ENCODE results near the gene OCLN. TPM values are rescaled to one million over a fixed set of nuclear protein-coding genes. Genes with fewer than 3 reads are reported as not detected.
"Not testable (repeated sequence)": the region's sequence is repeated elsewhere in the genome, so short reads cannot be mapped to it uniquely, and the experiment has no call there.

Gene OCLN
- total RNA-seq, 1 donor from 2014 or later = 0.14 TPM

DNA sequence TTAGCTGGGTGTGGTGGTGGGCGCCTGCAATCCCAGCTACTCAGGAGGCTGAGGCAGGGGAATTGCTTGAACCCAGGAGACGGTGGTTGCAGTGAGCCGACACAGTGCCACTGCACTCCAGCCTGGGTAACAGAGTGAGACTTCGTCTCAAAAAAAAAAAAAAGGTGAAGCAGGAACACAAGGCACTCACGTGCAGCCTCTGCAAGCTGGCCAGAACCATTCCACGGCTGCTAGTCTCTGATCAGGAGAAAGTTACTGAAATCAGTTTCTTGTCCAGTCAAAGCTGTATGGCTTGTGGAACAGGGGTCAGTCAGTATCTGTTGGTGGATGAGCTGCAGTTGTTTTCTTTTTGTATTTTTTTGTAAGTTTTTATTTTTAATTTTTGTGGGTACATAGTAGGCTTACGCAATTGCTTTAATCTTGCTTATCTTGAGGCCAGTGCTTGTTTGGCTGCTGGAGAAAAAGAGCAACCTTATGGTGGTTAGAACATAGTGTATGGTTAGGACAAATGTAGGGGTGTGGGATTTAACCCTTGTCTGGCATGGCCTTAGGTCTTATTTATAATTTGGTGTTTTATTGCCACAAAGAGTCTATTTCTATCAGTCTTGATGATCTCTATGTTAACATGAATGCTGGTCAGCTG, 34.7 kb downstream of the OCLN start:
- Mint-ChIP-seq H3K36me3 (ENCODE audit: low read depth) (no peaks in the 10 kb centered on the region), H3K9me3 (no peaks in the 10 kb centered on the region), H3K27ac (no peak overlapping the region), H3K27me3 (peaks cover 17% of the 10 kb centered on the region), H3K4me3 (no peak overlapping the region), H3K4me1 (no peaks in the 10 kb centered on the region)
- DNase-seq = no peak
- intact Hi-C loops (cut with micrococcal nuclease) = no loop called here

DNA sequence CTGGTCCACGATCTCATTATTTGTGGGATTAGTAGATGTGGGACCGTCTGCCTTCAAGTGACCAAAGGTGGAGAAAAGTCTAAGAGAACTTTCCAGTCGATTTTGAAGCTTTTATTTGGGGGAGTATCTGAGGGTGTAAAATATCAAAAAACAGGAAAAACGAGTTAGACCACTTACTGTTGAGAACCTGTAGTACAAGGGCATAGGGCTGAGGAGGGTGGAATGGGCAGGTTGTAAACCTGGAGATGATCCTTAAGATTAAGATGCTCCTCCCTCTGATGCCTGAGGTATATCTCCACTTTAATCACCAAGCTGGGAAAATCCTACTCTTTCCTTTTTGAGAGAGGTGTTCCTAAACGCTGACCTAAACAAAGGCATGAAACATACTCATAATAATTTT, 35.4 kb downstream of the OCLN start:
- intact Hi-C loops (cut with micrococcal nuclease) = no loop called here
- H3K4me1 Mint-ChIP-seq = no peaks in the 10 kb centered on the region
- H3K4me3 Mint-ChIP-seq = no peak overlapping the region
- DNase-seq = no peak
- H3K27ac Mint-ChIP-seq = no peak overlapping the region
- peaks cover 17% of the 10 kb centered on the region for H3K27me3 Mint-ChIP-seq
- no peaks in the 10 kb centered on the region for H3K36me3 Mint-ChIP-seq (ENCODE audit: low read depth)
- no peaks in the 10 kb centered on the region for H3K9me3 Mint-ChIP-seq

DNA sequence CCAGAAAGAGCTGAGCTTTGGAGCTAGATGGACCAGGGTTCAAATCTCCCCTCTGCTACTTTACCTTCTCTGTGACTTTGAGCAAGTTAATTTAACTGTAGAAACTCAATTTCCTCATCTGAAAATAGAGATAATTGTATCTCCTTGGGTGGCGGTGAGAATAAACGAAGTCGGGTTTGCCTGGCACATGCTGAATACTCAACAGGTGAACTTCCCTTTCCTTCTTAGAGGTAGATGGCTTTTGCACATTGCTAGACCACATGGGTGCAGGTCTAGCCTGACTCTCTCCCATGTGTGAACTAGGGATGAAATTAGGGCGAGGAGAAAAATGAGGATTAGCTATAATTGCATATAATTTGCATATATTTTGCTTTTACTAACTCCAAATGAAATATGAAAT, 36.0 kb downstream of the OCLN start:
- Mint-ChIP-seq H3K36me3 (ENCODE audit: low read depth) (no peaks in the 10 kb centered on the region), H3K4me3 (no peak overlapping the region), H3K9me3 (no peaks in the 10 kb centered on the region), H3K4me1 (no peaks in the 10 kb centered on the region), H3K27me3 (peaks cover 17% of the 10 kb centered on the region), H3K27ac (no peak overlapping the region)
- intact Hi-C loops (cut with micrococcal nuclease) = no loop called here
- DNase-seq = no peak

DNA sequence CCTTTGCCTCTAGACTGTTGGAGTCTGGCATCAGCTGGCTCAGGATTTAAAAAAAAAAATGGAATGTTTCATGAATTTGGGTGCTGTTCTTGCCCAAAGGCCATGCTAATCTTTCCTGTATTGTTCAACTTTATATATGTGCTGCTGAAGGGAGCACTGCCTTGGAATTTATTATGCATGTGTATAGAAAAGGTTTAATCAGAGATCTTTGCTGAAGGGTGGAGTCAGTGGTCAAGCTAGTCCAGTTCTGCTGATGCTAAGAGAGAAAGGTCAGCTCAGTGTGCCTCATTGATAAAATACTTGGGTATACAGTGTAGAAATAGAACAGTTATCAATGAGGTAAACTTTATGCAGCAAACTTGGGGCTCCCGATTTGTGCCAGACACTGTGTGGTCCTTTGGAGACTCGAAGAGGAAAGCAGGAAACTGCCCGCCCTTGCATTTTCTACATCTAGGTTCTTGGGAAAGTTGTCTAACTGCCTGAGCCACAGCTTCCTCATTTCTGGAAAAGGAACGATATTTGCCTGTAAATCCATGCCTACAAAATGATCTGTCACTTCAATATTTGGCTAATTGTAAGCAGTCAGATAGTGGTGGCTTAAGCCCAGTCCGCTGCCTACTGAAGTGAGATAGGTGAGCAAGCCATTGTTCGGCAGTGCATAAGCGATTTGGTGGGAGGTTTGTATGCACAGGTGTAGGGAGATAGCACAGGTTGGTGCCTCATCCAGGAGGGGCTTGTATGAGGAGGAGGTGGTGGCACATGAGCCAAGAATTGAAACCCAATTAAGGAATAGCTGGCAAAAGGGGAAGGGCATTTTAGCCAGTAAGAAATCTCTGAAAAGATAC, 38.2 kb downstream of the OCLN start:
- intact Hi-C loops (cut with micrococcal nuclease) = no loop called here
- no peak overlapping the region for H3K27ac Mint-ChIP-seq
- no peaks in the 10 kb centered on the region for H3K4me1 Mint-ChIP-seq
- no peaks in the 10 kb centered on the region for H3K36me3 Mint-ChIP-seq (ENCODE audit: low read depth)
- H3K4me3 Mint-ChIP-seq = no peak overlapping the region
- H3K27me3 Mint-ChIP-seq = peaks cover 17% of the 10 kb centered on the region
- no peak for DNase-seq
- no peaks in the 10 kb centered on the region for H3K9me3 Mint-ChIP-seq

DNA sequence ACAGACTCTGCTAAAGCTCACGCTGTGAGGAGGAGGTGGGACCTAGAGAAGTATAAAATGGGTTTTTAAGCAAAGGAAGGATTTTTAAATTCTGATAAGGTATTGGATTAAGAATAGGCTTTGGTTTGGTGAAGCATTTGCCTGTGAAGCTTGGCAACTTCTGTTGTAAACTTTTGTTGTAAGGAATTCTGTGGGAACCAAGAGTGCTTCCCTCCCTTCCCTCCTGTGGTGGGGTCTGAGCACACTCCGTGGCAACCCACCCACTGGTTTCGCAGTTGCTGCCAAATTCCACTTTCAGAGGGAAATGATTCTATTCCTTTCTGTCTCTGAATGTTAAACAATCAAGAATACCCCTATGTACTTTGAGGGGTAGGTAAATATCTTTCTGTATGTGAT, 38.8 kb downstream of the OCLN start:
- no peak for DNase-seq
- Mint-ChIP-seq H3K9me3 (no peaks in the 10 kb centered on the region), H3K4me3 (no peak overlapping the region), H3K27me3 (peaks cover 17% of the 10 kb centered on the region), H3K27ac (no peak overlapping the region), H3K36me3 (ENCODE audit: low read depth) (no peaks in the 10 kb centered on the region), H3K4me1 (no peaks in the 10 kb centered on the region)
- intact Hi-C loops (cut with micrococcal nuclease) = no loop called here

DNA sequence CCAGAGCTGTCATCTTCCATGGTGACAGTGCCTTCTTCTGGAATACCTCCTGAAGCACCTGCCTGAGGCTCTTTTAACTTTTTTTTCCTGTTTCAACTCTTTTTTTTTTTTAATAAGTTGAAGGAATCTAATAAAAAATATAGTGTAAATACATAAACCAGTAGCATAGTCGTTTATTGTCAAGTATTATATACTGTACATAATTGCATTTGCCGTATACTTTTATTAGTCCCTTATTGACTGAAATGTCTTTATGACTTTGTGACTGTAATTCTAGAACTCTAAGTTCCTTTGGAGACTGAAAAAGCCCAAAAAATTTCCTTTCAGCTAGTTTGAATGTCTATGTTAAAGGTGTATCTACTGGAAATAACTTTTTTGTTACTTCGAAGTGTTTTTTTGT, 45.3 kb downstream of the OCLN start:
- H3K36me3 Mint-ChIP-seq (ENCODE audit: low read depth); H3K9me3 Mint-ChIP-seq; DNase-seq; H3K27me3 Mint-ChIP-seq; H3K4me1 Mint-ChIP-seq; H3K4me3 Mint-ChIP-seq; intact Hi-C loops (cut with micrococcal nuclease); H3K27ac Mint-ChIP-seq: not testable (repeated sequence)

DNA sequence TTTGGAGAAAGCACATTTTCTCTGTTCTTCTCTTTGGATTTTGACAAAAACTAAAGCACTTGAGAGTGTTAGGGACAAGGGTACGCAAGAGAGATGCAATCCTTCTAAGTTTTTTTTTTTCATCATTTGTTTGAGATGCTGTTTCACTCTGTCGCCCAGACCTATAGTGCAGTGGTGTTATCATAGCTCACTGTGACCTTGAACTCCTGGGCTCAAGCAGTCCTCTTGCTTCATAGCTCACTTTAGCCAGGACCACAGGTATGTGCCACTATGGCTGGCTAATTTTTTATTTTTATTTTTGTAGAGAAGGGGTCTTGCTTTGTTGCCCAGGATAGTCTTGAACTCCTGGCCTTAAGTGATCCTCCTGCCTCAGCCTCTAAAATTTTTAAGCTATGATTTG, 46.1 kb downstream of the OCLN start:
- H3K36me3 Mint-ChIP-seq (ENCODE audit: low read depth); intact Hi-C loops (cut with micrococcal nuclease): not testable (repeated sequence)

DNA sequence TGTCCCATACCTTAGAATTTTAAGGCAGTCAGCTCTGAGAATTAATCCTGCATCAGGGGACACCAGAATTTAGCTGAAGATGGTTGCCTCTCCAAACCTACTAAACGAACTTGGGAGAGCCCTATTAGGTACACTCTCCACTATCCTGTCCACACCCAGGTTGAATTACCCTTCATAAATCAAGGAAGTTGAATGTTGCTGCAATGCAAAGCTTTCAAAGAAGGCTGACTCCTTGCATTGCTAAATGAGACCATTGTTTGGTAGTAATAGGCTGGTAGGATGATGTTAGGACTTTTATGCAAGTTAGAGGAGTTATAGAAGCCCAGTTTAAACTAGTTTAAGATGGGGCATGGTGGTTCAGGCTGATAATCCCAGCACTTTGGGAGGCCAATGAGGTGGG, 48.8 kb downstream of the OCLN start:
- H3K27me3 Mint-ChIP-seq; H3K4me1 Mint-ChIP-seq; H3K36me3 Mint-ChIP-seq (ENCODE audit: low read depth); H3K9me3 Mint-ChIP-seq; intact Hi-C loops (cut with micrococcal nuclease); DNase-seq; H3K4me3 Mint-ChIP-seq; H3K27ac Mint-ChIP-seq: not testable (repeated sequence)

More for the DNA sequence above, 46.1 kb downstream of the OCLN start:
- not testable (repeated sequence) for H3K27me3 Mint-ChIP-seq, H3K4me1 Mint-ChIP-seq, DNase-seq, H3K27ac Mint-ChIP-seq, H3K4me3 Mint-ChIP-seq, H3K9me3 Mint-ChIP-seq

DNA sequence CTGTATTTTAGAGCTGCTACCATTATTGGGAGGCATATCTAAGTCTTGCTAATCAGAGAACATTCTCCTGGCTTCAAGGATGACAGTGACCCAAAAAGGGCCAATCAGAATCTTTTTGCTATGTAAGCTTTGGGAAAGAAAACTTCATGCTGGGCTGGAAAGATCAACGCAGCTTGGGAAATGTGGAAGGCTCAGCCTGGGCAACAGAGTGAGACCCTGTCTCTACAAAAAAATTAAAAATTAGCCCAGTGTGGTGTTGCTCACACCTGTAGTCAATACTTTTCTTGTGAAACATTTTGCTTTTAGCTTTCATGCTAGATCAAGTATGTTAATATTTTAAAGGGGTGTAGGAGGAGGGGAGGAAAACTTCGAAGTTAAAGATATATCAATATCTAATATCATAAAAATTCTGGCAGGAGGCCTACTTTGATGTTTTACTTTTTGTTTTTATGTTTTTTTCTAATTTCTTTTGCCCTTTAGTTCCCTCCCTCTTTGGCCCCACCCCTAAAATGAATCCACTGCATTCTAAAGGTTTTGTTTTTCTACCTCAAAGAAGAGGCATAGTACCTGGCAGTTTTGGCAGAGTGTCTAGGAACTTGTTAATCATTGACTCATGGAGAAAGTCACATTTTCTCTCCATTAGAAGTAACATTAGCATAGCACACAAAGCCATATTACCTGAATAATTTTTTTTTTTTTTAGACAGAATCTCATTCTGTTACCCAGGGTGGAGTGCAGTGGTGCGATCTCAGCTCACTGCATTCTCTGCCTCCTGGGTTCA, 50.4 kb downstream of the OCLN start:
- H3K36me3 Mint-ChIP-seq (ENCODE audit: low read depth); H3K4me3 Mint-ChIP-seq; DNase-seq; H3K27ac Mint-ChIP-seq; H3K27me3 Mint-ChIP-seq; intact Hi-C loops (cut with micrococcal nuclease); H3K4me1 Mint-ChIP-seq; H3K9me3 Mint-ChIP-seq: not testable (repeated sequence)

DNA sequence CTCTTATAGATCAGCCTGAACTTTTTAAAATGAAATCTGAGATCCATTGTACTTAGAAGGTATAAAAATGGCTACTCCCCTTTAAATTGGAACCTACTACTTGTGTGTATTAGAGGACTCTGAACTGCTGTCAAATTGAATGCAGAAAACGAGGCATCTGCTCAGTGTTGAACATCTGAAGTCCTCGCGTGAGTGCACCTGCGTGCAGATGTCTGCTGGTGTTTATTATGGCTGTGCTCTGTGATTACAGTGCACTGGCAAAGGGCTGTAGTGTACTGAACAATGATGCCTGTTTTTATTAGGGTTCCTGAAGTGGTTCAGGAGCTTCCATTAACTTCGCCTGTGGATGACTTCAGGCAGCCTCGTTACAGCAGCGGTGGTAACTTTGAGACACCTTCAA, 52.0 kb downstream of the OCLN start:
- H3K36me3 Mint-ChIP-seq (ENCODE audit: low read depth); intact Hi-C loops (cut with micrococcal nuclease); H3K4me3 Mint-ChIP-seq; H3K27me3 Mint-ChIP-seq; H3K4me1 Mint-ChIP-seq; H3K9me3 Mint-ChIP-seq; DNase-seq; H3K27ac Mint-ChIP-seq: not testable (repeated sequence)

DNA sequence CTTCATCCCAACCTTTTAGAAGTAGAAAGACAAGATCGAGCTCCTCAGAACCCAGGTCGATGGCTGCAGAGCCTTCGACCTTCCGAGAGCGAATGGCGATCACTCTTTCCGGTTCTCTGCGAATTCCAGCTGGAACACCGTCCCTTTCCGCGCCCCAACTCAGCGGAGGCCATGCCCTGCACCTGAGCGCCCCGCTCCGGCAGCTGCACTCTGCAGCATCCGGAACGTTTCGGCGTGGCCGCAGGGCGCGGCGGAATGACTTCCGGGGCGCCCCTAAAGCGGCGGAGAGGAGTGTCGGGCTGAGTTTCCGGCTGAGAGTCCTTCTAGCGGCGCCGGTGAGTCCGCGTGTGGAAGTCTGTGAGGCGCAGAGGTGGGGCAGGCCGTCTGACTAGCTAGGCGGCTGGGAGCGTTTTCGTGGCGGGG, 67.3 kb downstream of the OCLN start, which contains the start of gene GTF2H2C:
GTF2H2C (plus strand) TSS at position 284 of the 423 bp plus-strand sequence. CDS start 4,942 bp downstream, outside the sequence.
- not testable (repeated sequence) for H3K4me1 Mint-ChIP-seq; H3K36me3 Mint-ChIP-seq (ENCODE audit: low read depth)
- H3K4me3 Mint-ChIP-seq = peak within 1 kb of the TSS; percentile 86

DNA sequence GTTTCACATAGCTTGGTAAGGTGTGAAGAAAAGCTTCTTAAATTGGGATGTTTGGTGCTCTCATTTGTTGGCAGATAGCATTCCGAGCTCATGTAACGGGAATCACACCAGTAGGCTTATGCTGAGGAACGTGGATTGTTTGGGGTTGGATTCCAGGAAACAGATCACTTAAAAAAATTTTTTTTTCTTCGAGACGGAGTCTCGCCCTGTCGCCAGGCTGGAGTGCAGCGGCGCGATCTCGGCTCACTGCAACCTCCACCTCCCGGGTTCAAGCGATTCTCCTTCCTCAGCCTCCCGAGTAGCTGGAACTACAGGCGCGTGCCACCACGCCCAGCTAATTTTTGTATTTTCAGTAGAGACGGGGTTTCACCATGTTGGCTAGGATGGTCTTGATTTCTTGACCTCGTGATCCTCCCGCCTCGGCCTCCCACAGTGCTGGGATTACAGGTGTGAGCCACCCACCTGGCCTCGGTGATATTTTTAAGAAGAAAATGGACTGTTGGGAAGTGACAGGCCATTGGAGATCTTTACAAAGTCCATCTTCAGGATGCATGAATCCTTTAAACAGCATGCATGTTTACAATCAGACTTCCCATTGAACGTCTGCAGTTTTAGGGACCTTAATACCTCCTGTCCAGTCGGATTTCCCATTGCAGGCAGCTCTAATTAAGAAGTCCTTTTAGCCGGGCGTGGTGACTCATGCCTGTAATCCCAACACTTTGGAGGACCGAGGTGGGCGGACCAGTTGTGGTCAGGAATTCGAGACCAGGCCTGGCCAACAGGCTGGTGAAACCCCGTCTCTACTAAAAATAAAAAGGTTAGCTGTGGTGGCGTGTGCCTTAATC, 68.2 kb downstream of the OCLN start:
- intact Hi-C loops (cut with micrococcal nuclease); H3K9me3 Mint-ChIP-seq; H3K36me3 Mint-ChIP-seq (ENCODE audit: low read depth); H3K27me3 Mint-ChIP-seq; H3K4me1 Mint-ChIP-seq; H3K27ac Mint-ChIP-seq; DNase-seq: not testable (repeated sequence)
- peak overlapping the region; percentile 71 for H3K4me3 Mint-ChIP-seq

More for the DNA sequence above, 67.3 kb downstream of the OCLN start, which contains the start of gene GTF2H2C:
- H3K27me3 Mint-ChIP-seq; H3K9me3 Mint-ChIP-seq; intact Hi-C loops (cut with micrococcal nuclease): not testable (repeated sequence)
- DNase-seq = peak; percentile 93
- H3K27ac Mint-ChIP-seq = peak within 1 kb of the TSS; percentile 89

DNA sequence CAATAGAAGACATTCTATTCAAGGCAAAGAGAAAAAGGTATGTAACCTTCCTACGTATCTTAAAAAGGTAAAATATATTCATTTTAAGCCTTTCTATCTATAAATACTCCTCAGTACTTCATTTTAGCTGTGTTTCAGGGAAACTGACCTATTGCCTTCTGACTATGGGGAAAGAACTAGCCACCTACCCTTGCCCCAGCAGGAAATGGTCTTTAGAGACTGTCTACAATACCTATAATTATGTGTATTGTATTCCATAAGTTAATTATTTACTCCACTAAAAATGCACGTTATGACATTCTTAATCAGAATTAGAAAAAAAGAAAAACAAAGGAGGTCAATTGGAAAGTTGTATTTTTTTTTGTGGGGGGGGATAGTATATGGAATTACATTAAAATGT, 73.6 kb downstream of the OCLN start:
- H3K4me1 Mint-ChIP-seq; intact Hi-C loops (cut with micrococcal nuclease); H3K9me3 Mint-ChIP-seq; H3K4me3 Mint-ChIP-seq; H3K36me3 Mint-ChIP-seq (ENCODE audit: low read depth); DNase-seq; H3K27me3 Mint-ChIP-seq; H3K27ac Mint-ChIP-seq: not testable (repeated sequence)
